ENCODE measurements around the gene SFMBT2.
"Not testable (repeated sequence)": the region's sequence is repeated elsewhere in the genome, so short reads cannot be mapped to it uniquely, and the experiment has no call there.

The SFMBT2 gene

GRCh38 chr10:7340179-7340874 lies 70.5 kb downstream of the SFMBT2 start:
- H3K4me3 ChIP-seq: no peak overlapping the region
- H3K27ac ChIP-seq: no peak overlapping the region

DNA sequence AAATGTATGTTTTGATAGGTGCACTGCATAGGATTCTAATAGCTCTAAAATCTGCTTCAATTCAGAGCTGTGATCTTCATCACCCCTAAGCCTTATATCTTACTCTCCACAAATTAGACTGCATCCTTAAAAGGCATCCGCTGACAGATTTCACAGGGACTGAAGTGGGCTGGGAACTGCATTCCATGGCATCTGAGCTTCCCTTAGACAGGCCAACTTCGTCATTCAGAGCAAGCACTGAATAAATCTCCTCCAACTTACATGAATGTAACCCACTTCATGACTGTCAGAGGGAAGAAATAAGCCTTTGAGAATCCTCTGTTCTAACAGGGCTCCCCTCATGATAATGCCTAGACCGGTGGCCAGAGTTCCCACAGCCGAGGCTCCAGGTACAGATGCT lies 71.3 kb downstream of the SFMBT2 start:
- Histone ChIP-seq H3K4me3 (no peak overlapping the region), H3K27ac (no peak overlapping the region)

- no peak overlapping the region for H3K27ac ChIP-seq
- H3K4me3 ChIP-seq: no peak overlapping the region
Measured at GRCh38 chr10:7338469-7338868, 72.4 kb downstream of the SFMBT2 start.

GRCh38 chr10:7337431-7338171 lies 73.2 kb downstream of the SFMBT2 start:
- Histone ChIP-seq H3K27ac (peak overlapping the region in 3 of 21 experiments; percentile 18 to 45 (median 36)), H3K4me3 (no peak overlapping the region)

DNA sequence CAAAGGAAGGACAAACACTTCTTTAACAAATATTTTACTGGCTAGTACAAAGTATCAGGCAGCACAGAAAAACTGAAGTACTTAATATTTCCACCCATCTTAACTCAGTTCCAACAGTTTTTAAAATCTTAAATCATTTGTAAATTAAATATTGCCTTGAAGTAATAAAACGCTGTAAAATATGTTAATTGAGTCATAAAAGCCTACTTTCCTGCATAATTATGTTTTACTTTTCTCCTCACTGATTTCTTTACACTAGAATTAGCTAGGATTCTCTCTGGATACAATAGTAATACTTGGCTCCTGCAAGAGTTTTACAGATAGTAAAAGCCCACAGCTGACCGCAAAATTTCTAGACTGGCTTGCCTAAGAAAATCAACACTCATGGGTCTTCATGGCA lies 74.9 kb downstream of the SFMBT2 start:
- no peak overlapping the region for H3K27ac ChIP-seq
- H3K4me3 ChIP-seq: no peak overlapping the region

DNA sequence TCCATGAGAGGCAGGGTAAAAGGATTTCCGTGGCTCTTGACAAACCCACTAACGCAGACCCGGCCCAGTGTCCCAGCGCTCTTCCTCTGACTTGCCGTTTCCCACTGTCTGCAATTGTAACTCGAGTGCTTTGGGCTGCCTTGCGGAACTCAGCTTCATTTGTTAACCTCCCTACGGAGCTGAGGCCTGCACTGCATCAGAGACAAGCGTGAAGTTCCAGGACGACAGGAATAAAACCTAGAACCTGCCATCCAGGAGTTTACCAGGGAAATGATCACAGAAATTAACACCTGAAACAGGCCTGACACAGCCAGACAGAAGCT lies 76.2 kb downstream of the SFMBT2 start:
- H3K27ac ChIP-seq: peak overlapping the region in 1 of 21 experiments; percentile 63
- H3K4me3 ChIP-seq: no peak overlapping the region

DNA sequence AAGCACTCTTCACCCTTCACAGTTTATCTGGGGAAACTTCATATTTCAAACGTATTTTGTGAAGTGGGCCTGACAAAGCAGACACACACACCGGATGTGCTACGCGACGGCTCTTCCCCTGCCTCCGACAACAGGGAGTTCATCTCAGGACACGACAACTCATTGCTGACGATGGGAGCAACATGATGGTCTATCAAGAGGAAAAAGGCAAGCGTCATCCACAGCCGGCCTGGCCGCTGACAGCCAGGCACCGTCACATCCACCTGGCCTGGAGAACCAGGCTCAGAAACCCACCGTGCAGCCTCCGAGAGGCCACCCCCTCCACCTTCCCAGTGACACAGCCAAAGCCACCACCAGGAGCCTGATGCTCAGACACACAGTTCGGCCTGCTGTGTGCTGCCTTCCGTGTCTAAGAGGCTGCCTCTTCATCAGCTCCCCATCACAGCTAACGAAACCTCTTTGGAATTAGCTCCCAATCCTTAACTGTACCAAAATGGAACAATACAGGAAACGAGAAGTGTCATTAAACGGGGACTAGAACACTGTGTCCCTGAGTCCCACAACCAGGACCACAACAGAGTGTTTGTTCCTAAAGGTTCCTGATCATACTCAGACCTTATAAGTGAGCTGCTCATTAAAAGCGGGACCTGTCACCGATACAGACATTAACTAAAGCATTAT lies 76.7 kb downstream of the SFMBT2 start:
- H3K4me3 ChIP-seq: no peak overlapping the region
- peak overlapping the region in 3 of 21 experiments; percentile 22 to 63 (median 36) for H3K27ac ChIP-seq

GRCh38 chr10:7329219-7329618 lies 81.6 kb downstream of the SFMBT2 start:
- H3K27ac ChIP-seq: no peak overlapping the region
- H3K4me3 ChIP-seq: no peak overlapping the region

DNA sequence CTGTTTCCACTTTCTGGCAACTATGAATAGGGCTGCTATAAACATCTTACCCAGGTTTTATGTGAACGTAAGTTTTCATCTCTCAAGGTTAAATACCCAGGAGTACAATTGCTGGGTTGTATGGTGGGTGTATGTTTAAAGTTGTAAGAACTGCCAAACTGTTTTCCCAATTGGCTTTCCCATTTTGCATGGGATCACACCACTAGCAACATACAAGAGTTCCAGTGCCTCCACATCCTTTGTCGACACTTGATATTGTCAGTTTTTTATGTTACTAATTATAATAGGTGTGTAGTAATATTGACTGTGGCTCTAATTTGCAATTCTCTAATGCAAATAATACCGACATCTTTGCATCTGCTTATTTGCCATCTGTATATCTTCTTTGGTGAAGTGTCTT lies 82.9 kb downstream of the SFMBT2 start:
- Histone ChIP-seq H3K4me3 (no peak overlapping the region), H3K27ac (no peak overlapping the region)

DNA sequence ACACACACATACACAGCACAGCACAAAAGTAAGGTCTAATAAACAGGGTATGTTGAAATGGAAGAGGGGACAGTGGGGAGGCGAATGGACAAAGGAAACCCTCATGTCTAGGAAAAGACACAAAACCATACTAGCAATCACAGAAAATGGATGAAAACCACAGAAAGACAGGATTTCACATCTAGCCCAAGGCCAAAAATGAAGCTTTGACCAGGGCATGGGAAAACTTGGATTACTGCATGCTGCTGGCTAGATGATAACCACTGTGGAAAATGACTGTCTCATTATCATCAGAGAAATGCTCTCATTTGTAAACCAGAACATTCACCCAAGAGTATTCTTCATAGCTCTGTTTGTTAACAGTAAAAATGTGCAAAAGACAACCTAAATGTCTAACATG lies 88.2 kb downstream of the SFMBT2 start:
- no peak overlapping the region for H3K27ac ChIP-seq
- no peak overlapping the region for H3K4me3 ChIP-seq

GRCh38 chr10:7320072-7320471 lies 90.8 kb downstream of the SFMBT2 start:
- H3K27ac ChIP-seq: peak overlapping the region in 1 of 21 experiments; percentile 23
- no peak overlapping the region for H3K4me3 ChIP-seq

- H3K27ac ChIP-seq: peak overlapping the region in 1 of 21 experiments; percentile 23
Measured at GRCh38 chr10:7319632-7320031, 91.2 kb downstream of the SFMBT2 start.

DNA sequence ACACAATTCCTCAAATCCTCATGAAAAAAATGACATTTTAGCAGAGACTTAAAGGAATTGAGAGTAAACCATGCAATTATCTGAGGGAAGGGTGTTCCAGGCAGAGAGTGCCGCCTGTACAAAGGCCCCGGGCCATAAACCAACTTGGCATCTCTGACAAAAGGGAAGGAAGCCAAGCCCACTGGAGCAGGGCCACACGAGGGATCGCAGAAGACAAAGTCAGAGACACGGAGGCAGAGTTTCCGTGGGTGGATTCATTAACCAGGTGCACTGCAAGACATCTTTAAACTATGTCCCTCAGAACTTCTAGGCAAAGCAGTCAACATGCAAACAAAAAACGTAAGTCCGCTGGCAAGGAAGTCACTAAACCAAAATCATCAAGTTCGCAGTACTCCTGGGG lies 92.0 kb downstream of the SFMBT2 start:
- Histone ChIP-seq H3K27ac (no peak overlapping the region), H3K4me3 (no peak overlapping the region)

More at GRCh38 chr10:7319632-7320031, 91.2 kb downstream of the SFMBT2 start:
- H3K4me3 ChIP-seq: no peak overlapping the region

DNA sequence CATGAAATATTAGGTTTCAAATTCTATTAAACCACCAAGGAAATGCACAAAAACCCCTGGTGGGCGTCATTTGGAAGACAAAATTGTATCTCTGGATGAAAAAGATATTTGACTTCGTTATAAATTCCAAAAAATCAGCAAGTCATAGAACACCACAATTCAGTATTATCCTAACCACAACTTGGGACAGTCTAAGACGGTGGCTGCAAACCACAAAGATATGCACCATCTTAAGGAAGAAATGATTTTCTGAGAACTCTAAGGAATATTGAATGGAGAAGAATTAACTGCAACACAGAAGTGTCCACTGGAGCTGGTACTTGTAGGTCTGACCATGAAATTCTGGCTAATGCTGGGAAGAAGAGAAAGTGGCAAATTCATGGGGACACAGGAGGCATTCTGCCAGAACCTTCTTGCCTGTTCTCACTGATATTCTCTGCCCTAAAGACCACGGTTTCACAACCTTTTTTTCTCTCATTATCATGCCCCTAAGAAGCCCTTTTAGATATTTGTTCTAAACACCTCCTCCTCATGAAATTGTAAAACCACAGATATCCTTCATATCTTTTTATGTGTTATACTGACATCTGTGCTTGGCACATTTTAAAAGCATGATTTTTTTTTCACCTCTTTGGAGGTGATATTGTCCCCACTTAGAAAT lies 92.9 kb downstream of the SFMBT2 start:
- no peak overlapping the region for H3K27ac ChIP-seq
- no peak overlapping the region for H3K4me3 ChIP-seq

DNA sequence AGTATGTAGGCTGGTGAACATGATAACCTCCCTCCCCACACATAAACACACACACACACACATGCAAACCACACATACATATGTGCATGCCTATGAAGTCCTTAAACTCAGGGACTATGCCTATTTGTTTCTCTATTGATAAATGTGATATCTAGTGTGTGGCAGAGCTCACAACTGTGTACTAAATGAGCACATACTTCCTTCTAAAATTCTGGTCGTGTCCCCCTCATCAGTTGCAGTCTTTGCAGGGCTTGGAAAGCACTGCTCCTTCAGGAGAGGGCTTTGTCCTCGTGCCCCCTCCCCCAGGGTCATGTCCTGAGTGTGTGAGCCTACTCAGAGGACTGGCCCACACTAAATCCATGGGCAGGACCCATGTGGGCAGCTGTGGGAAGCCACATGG lies 94.0 kb downstream of the SFMBT2 start:
- H3K4me3 ChIP-seq: no peak overlapping the region
- no peak overlapping the region for H3K27ac ChIP-seq

- H3K27ac ChIP-seq: no peak overlapping the region
- no peak overlapping the region for H3K4me3 ChIP-seq
Measured at GRCh38 chr10:7315906-7316305, 94.9 kb downstream of the SFMBT2 start.

- Histone ChIP-seq H3K27ac (no peak overlapping the region), H3K4me3 (no peak overlapping the region)
Measured at GRCh38 chr10:7314170-7314569, 96.7 kb downstream of the SFMBT2 start.

GRCh38 chr10:7312488-7312857 lies 98.4 kb downstream of the SFMBT2 start:
- no peak overlapping the region for H3K4me3 ChIP-seq
- H3K27ac ChIP-seq: no peak overlapping the region

GRCh38 chr10:7311850-7312487 lies 98.9 kb downstream of the SFMBT2 start:
- H3K4me3 ChIP-seq, H3K27ac ChIP-seq: not testable (repeated sequence)

DNA sequence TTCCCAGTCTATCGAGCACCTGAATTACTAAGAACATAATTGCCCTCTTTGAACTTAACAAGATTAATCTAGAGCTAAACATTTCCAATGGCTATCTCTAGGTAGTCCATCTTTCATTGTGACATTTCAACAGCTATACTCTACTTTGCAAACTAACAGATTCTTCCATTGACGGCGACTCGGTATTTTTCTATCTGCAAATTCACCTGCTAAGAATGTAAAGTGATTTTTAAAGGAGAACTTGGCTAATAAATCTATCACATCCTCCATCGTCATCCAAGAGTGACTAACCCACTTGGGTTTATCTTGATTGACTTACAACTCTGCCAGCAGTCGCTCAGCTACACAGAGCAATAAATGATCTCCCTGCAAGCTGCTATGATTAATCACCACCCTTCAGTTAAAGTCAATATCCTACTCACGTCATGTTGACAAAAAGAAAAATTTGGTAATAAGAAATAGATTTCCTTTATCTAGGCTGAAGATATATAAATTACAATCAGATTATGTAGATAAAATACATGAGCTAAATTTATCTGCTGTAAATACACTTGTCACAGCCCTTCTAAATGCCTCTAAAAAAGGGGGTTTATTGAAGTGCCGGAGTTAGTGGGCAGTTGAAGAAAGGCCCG lies 99.5 kb downstream of the SFMBT2 start:
- H3K27ac ChIP-seq: no peak overlapping the region
- H3K4me3 ChIP-seq: no peak overlapping the region
